ENCODE results near the gene RAB3C.
A peak's percentile ranks its signal among the peaks of the same experiment; 100 is the strongest.

RAB3C gene

DNA sequence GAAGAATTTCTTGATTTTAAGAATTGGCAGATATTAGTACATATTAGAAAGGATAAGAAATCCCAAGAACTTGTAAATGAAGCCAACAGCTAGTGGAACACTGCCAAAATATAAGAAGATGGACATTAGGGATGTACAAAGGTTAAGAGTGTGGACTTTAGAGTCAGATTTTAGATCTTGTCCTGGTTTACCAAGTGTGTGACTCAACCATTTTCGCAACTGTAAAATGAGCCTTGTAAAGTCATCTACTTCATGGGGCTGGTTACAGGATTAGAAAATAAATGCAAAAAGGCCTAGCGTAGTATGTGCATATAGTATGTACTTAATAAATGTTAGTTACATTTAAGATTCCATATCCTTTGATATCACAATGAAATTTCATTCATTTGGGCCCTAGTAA is 260.0 kb downstream of the RAB3C start:
- DNase-seq, result no peak

DNA sequence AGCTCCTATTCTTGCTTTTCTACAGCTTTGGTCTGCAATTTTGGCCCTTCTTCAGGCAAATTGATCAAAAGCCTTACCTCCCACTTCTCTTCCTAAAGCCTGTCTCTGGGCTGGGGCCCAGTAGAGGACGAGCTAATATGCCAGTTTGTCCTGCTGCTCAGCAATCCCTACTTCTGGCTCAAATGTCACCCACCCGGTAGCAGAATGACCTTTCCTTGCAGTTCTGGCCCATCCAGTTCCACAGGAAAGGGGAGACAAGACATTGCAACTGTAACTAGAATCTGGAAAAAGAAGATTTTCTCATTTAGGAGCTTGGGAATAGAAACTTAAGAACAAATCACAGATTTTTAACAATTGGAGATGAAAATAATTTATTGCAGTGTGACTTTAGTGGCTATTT is 261.5 kb downstream of the RAB3C start:
- DNase-seq, result no peak

DNA sequence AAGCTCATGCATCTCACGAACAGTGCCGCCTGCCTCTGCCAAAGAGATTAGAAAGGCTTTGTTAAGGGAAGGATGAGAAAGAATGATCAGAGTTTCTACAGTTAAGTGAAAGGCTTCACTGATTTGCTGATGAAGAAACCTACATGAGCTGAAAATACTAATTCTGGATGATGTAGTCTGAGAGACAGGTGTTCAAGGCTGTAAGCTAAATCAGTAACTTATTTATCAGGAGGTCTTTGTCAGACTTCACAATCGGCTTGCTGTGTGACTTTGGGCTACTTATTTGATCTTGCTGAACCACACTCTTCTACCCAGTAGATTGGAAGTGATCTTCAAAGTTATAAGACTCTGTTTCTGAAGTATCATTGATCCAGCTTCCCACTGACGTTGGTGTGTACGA is 264.2 kb downstream of the RAB3C start:
- no peak for DNase-seq

DNA sequence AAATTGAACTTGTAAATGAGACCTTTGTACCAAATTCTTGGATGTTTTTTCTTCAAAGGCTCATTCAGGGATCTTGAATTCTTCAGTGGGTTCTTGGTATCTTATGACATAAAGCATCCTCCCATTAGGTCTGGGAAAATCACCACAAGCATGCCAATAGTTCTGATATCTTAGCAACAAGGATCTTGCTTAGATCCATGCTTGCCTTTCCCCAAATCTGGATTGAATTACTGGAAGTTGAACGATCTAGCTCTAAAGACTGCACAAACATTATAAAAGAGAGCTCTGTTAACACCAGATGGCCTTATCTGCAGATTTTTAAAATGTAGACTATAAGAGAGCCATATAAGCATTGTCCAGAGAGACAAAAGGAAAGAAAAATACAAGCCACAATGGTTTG is 266.3 kb downstream of the RAB3C start:
- DNase-seq, result no peak

DNA sequence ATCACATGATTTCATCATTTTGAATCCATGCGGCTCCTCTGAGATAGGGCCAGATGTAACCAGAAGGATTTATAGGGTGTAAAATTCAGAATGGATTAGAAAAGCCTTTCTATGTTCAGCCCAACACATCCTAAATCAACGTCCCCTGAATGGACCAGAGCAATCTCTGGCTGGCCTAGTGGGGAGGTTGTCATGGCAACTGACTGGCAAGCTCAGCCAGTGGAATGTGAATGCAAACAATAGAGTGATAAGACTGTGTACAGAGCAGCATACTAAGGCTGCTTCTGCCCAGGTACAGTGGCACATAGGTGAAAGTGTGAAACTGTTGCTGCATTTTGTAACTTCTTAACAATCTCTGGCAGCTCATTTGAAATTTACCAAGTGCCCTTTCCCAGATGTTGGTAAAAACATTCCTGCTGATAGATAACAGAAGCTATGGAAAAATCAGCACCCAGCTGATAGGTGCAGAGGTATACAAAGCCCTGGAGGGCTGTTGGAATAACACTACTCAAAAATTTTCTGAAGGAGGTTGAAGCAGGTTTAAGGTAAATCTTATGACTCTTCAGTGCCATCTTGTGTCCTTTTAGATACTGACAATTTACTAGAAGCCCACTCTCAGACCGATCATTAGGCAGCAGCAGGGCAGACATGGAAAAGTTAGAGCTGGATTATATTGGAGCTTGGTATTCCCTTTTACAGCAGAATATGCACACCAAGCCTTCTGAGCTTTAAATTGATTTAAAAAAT is 267.2 kb downstream of the RAB3C start:
- no peak for DNase-seq

DNA sequence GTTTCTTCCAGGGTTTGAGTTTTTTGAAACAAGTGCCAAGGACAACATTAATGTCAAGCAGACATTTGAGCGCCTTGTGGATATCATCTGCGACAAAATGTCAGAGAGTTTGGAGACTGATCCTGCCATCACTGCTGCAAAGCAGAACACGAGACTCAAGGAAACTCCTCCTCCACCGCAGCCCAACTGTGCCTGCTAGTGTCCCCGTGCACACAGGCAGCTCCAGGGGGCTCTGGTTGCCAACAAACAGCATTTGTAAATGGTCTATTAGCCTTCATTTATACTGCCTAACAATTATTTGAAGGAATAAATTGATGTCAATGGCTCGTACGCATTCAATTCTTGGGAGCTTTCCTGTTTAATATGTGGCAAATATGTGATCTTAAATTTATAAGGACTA is 268.3 kb downstream of the RAB3C start:
- DNase-seq, result no peak

DNA sequence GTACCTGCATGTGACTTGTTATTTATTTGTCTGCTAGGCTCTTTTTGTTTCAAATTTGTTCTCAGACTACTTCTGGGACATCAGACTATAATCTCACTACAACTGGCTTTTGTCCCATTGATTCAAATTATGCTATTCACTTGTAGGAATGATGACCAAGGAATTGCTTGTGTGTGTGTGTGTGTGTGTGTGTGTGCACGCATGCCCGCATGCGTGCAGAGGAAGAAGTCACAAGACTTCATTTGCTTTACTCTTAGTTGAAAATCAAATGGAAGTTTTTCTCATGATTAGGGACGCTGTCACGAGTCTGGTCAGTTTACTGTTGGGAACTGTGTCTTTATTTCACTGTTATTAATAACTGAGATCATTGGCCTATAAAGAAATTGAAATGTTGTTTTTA is 268.7 kb downstream of the RAB3C start:
- no peak for DNase-seq

DNA sequence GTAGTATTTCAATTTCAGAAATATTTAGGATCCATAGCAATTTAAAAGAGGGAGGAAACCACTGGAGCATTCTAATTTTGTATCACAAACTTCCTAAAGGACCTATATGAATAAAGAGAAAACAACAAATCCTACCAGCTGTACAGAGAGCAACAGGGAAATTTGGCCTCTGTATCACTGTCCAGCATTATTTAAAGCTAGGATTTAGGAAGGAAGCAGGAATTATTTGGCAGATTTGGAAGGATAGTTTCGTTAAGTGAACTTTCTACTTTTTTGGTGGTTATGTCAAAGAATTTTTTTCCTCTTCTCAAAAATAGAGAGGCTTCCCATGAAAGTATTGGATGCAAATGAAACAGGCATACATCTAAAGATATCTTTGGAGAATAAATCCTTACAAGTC is 269.7 kb downstream of the RAB3C start:
- no peak for DNase-seq

DNA sequence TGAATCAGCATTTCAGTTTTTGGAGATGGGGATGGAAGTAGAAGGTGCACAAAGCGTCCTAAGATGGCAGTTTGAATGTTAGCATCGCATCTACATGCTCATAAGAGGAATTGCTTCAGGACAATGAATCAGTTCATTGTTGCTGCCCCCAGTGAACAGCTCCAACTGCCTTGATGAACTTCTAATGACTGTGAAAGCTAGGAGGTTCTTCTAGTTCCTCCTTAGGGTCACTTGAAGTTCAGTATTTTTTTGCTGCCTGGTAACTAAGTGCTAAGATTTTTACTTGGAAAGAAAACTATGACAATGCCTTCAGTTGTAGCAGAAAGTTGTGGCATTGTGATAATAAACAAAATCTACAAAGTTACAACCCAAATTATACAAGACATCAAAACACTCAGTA is 271.6 kb downstream of the RAB3C start:
- DNase-seq, result no peak

DNA sequence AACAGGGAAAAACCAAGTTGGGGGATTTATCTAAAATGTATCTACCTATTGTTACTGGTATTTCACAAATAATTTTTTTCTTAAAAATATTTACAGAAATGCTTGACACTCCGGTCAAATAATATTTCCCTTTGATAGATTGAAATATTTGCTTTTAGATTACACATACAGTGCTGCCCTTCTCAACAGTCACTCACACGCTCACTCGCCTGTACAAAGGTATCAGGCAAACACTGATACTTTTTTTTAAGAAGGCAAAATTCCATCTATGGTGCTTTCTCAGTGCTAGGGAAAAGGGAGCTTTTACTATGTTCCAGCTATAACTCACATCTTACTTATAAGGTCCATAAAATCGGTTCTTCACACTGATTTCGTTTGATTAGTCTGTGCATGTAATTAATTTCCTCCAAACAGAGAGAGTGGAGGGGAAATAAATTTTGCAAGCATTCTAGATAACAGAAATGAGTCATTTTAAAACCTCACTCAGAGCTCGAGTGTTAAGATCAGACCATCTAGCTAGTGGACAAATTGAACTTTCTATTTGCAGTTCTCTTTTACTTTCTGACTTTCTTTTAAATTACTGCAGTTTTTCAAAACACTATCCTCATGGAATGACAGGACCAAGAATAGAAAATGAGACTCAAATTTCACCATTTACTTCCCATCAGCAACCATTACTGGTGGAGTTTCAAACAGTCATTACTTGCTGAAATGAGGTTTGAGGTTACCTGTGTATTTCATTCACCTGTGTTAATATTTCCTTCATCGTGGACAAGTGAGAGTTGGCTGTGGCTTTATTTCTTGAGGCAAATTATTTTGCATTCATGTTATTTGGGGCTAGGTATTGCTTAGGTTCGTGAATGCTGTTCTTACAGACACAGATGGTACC is 273.2 kb downstream of the RAB3C start:
- no peak for DNase-seq

DNA sequence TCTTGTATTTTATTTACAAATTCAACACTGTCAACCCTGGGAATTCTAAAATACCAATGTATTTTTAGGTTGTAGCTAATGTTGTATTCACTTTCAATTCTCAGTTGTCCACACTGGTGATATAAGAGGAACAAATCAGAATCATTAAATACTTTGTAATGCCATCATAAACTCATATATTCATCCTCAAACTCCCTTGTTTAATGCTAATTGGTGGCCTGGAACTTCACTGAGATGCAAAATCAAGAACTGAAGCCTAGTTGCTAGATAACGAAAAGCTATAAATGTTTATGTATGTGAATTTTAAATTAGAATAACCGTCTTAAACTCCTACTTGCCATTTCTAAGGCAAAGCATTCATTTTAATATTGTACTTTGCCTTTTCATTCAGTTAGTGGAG is 274.7 kb downstream of the RAB3C start:
- DNase-seq, result no peak

DNA sequence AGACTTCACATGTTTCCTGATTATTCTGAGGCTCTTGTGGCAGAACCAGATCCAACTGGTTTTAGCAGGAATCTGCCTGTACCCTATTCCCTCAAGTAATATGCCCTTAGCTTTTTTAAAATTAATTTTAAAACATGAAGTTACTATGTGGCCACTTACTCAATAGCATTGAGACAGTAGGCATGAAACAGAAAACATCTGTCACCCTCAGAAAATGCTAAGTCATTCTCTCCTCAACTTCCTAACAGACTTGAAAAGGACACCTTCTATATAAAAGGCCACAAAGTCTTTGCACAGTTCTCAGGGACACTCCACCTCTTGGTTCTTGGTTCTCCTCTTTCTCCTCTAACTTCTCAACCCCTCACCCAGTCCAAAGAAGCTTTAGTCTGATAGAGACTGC is 277.8 kb downstream of the RAB3C start:
- no peak for DNase-seq

DNA sequence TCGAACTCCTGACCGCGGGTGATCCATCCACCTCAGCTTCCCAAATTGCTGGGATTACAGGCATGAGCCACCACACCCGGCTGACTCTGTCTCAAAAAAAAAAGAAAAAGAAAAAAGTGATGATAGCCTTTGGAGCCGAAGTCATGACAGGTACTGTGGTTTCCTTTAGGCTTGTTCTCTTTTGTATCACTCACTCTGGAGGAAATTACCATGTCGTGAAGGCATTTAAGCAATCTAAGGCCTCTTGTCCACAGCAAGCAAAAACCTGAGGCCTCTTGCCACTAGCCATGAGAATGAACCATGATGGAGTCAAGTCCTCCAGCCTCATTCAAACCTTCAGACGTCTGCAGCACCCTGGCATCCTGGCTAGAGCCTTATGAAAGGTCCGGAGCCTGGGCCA is 286.1 kb downstream of the RAB3C start:
- no peak for DNase-seq

DNA sequence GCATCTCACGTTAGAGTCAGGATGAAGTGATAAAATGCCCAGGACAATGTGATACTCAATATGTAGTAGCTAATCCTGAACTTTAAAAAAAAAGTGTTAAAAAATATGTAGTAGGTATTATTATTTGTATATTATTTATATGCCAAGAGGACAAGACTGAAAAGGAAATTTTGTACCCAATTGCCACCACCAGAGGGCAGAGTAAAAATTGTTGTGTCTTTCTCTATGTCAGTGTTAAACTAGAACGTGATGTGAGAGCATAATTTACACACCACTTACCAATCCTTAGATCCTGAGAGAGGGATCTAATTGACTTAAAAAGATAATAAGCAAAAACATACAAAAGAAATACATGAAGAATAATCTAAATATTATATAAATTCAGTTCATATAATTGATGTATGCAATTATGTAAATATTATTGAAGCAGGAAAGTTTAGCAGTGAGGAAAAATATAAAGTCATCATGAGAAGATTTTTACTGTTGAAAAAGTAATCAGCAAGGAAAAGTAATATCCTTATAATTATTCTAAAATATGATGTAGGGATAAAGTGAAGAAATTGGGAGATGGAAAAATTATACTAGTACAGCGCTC is 288.9 kb downstream of the RAB3C start:
- DNase-seq, result peak; percentile 1

DNA sequence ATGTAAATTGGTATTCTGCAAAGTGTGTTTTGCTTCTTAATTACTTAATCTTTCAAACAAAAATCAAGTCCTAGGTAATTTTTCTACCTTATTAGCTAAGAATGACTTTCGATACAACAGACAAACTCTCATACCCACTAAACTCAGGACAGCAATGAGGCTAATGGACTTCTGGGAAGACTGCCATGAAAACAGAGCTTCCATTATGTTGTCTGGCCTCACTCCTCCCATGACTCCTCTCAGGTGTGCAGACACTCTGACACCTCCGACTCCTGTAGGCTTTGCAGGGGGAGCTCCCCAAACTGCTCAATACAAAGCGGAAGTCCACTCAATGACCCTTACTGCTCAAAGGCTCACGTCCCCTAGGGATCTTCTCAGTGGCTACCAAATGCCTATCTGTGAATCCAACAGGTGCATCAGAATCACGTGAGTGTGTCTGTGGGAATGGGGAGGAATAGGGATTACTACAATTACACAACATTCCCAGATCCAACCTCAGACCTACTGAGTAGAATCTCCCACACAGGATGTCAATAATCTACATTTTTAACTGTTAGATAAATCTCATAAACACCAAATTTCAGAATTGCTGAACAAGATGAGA is 289.9 kb downstream of the RAB3C start:
- DNase-seq, result no peak

DNA sequence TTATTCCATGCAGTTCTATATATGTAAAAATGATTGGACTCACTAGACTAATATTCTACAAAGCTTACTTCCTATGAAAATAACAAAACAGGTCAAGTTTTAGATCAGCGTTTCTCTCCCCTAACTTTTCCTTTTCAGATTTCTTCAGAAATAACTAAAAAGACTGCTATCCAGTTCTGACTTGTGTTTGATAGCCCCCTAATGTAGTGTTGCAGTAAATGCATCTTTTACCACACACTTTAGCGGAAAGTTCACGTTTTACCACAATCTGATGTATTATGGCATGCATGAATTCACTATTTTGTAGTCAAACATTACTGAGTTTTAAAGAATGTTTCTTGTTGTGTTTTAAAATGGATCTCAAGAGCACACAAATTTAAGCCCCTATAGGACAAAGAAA is 292.7 kb downstream of the RAB3C start:
- DNase-seq, result no peak

DNA sequence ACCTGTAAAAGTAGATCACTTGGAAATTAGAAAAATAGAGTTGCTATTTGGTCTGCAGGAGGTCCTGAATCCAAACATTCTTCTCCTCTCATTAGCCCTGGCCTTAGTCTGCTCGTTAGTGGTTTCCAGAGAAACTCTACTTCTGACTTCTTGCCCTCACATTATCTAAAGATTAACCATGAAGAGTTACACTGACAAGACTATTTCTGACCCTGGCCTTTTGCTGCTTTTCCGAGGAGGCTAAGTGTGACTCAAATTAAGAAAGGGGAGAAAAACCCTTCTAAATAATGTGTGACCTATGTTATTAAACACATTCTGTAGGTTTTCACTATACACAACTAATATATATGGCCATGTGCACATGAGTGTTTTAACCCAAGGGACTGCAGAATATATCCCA is 302.4 kb downstream of the RAB3C start:
- no peak for DNase-seq

DNA sequence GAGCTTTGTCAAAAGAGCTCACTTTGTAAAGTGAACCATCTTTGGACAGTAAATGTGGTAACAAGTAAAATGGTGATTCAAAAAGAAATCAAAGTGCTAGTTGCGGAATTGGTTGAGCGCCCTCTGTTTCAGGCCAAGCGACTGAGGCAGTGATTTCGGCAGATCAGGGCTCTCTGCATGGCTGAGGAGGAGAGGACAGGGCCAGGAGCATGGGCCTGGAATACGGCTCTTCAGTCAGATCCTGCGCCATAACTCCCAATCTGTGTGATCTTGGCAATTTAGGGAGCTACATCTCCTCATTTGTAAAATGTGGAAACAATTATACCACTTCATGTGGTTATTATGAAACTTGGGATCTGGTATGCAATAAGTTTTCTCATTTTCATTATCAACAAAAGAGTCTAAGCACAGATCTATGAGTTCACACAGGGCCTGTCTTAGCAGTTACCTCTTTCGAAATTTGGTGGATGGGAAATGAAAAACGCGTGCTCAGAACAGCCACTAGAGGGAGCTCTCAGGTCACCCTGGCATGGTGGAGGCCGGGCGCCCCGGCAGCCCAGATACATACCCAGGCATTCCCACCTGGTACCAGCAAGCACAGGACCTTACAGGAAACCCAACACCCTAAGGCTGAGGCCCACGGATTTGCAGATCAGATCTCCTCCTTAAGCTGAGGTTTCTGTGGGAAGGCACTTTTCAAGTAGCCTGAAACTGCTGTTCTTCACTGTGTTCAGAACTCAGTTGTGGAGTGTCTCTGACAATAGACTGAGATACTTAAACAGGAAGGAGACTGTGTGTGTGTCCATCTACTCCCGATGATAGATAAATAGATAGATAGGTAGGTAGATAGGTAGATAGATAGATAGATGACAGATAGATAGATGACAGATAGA is 303.7 kb downstream of the RAB3C start:
- peak; percentile 29 for DNase-seq

DNA sequence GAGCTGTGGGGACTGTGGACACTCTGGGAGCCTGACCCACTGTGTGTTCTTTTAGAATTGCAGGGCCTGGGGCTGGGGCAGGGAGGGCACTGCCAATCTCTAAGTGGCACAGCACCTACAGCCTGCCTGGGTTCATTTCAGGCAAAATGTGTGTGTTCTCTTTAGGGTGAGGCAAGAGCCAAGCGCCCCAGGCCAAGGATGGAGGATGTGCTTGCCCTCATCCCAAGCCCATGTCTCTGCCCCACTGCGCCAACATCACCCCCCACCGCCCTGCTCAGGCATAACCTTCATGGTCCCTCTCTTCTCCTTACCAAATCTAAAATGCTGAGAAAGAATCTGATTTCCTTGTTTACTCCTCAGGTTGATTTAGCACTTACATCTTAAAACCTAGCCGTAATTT is 304.4 kb downstream of the RAB3C start:
- DNase-seq, result no peak

DNA sequence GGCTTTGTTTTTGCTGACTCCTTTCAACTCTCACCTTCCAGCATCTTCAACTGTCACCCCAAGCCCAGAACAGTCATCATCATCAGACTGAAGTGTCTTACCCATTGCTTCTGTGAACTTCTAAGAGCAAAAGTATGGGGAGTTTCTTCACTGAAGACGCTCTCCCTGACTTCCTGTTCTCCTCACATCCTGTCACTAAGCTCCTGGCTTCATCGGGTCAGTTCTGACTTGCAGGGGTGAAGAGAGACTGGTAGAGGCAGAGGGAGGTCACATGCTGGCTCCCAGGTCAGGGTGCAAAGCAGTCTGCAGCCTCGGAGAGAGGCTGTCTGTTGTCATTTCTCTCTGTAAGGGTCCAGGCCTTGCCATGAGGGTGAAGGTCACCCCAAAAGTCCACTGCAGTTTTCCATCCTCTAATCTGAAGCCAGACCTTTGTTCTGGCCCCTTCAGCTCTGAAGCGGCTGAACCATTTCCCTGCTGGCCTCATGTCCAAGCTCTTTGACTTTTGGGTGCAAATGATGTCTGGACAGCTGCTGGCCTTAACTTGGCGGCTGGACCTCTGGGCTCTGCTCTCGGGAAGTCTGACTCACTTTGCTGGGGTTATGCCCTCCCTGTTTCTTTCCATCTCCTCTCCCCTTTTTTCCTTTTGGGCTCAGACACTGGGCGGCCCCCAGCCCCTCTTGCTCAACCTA is 305.0 kb downstream of the RAB3C start:
- no peak for DNase-seq

DNA sequence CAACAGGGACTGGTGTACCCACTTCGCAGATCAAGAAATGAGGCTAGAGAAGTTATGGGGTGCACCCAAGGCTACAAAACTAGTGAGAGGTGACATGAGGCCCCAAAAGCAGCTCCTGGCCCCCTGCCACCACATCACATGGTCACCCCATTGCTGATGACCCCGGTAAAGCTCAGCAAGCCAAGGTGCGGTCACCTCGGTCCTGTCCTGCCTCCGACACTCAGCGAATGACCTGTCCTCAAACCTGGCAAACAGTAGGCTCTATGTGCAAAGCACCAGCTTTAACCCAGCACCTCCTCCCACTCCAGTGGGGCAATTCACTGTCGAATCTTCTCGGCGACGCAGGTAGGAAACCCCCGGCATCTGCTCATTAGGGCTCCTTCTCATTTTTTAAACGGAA is 307.4 kb downstream of the RAB3C start:
- no peak for DNase-seq

DNA sequence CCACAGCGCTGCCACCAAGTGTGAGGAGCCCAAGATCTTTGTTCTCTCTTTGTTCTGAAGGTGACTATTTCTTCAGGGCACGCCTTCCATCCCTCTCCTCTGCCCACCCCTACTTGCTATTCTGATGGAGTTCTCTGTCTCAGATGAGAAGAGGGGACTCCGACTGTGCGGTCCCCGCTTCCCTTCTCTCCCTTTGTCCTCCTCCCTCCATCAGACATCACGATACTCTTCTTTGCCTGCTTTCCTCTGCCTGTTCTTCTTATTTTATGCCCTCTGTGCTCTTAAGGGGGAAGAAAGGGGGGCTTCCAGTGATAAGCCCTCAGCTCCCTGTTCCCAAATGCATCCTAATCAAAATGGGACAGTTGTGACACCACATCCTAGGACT is 307.8 kb downstream of the RAB3C start:
- DNase-seq, result no peak

Measured in stimulated activated naive CD4-positive, alpha-beta T cell treated with Interleukin-2 at 50 U/mL for 16 hours (primary cell).